ENCODE measurements around the gene CCNDBP1.

The CCNDBP1 gene

DNA sequence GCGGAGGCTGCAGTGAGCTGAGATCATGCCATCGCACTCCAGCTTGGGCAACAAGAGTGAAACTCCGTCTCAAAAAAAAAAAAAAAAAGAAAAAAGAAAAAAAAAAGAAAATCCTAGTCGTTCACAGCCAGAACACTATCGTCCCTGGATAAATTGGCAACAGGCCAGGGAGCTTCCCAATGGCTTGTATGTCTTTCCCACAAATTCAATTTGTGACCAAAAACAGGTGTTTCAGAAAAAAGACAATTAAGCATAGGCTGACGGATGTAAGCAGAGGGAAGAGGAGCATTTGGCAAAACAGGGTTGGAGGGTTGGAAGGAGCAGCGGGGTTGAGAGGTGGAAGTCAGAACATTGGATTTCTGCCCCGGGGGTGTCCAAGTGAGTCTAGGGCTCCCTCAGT is 27.1 kb downstream of the CCNDBP1 start:
- Histone ChIP-seq H3K27me3 (ENCODE audit: insufficient read depth, poor library complexity, severe bottlenecking) (peaks cover 2% of the 10 kb centered on the region), H3K27ac (replicated peaks) (no peak overlapping the region), H3K4me3 (replicated peaks; ENCODE audit: insufficient read depth, low read length) (no peak overlapping the region)
- TF ChIP-seq SPI1 (IDR thresholded peaks at IDR 0.05; ENCODE audit: borderline replicate concordance, low read depth) = no peak
- no peak for TF ChIP-seq CTCF (IDR thresholded peaks at IDR 0.05; ENCODE audit: insufficient read depth, low read length)
- TF ChIP-seq, protein P1, sequence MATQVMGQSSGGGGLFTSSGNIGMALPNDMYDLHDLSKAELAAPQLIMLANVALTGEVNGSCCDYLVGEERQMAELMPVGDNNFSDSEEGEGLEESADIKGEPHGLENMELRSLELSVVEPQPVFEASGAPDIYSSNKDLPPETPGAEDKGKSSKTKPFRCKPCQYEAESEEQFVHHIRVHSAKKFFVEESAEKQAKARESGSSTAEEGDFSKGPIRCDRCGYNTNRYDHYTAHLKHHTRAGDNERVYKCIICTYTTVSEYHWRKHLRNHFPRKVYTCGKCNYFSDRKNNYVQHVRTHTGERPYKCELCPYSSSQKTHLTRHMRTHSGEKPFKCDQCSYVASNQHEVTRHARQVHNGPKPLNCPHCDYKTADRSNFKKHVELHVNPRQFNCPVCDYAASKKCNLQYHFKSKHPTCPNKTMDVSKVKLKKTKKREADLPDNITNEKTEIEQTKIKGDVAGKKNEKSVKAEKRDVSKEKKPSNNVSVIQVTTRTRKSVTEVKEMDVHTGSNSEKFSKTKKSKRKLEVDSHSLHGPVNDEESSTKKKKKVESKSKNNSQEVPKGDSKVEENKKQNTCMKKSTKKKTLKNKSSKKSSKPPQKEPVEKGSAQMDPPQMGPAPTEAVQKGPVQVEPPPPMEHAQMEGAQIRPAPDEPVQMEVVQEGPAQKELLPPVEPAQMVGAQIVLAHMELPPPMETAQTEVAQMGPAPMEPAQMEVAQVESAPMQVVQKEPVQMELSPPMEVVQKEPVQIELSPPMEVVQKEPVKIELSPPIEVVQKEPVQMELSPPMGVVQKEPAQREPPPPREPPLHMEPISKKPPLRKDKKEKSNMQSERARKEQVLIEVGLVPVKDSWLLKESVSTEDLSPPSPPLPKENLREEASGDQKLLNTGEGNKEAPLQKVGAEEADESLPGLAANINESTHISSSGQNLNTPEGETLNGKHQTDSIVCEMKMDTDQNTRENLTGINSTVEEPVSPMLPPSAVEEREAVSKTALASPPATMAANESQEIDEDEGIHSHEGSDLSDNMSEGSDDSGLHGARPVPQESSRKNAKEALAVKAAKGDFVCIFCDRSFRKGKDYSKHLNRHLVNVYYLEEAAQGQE (IDR thresholded peaks at IDR 0.05; ENCODE audit: insufficient replicate concordance, low read depth) = no peak
- TF ChIP-seq GABPA (IDR thresholded peaks at IDR 0.05; ENCODE audit: low read depth) = no peak
- TF ChIP-seq POLR2AphosphoS5 (IDR thresholded peaks at IDR 0.05; ENCODE audit: low read depth) = no peak
- no peak for DNase-seq (ENCODE audit: low read depth in 1 of 2, low spot score in 1 of 2)

GRCh38 chr15:43212951-43213350 is 27.7 kb downstream of the CCNDBP1 start:
- Histone ChIP-seq H3K4me3 (replicated peaks; ENCODE audit: insufficient read depth, low read length) (no peak overlapping the region), H3K27me3 (ENCODE audit: insufficient read depth, poor library complexity, severe bottlenecking) (peaks cover 2% of the 10 kb centered on the region), H3K27ac (replicated peaks) (no peak overlapping the region)
- TF ChIP-seq SPI1 (IDR thresholded peaks at IDR 0.05; ENCODE audit: borderline replicate concordance, low read depth) = no peak; the same call in 1 of the 2 replicates
- TF ChIP-seq CTCF (IDR thresholded peaks at IDR 0.05; ENCODE audit: insufficient read depth, low read length) = no peak
- no peak for TF ChIP-seq POLR2AphosphoS5 (IDR thresholded peaks at IDR 0.05; ENCODE audit: low read depth)
- TF ChIP-seq, protein P1 (IDR thresholded peaks at IDR 0.05; ENCODE audit: insufficient replicate concordance, low read depth) = no peak
- no peak for TF ChIP-seq GABPA (IDR thresholded peaks at IDR 0.05; ENCODE audit: low read depth)
- DNase-seq (ENCODE audit: low read depth in 1 of 2, low spot score in 1 of 2) = no peak

DNA sequence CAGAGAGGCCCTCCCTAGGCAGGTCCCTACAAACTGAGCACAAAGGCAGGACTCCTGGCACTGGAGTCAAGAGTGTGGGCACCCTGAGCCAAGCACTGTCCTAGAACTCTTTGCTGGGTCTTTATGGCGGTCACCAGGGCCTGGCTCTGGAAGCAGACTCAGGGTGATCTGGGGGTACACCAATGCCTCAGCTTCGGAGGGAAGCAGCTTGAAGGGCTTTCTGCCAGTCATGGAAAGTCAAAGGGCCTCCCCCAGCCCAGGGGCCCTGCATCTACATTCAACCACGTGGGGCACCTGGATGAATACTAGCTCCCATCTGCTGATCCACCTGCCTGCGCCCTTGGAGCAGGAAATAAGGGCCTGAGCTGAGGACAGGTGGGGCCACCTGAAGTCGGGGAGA is 28.3 kb downstream of the CCNDBP1 start:
- H3K27me3 ChIP-seq (ENCODE audit: insufficient read depth, poor library complexity, severe bottlenecking) = peaks cover 2% of the 10 kb centered on the region
- DNase-seq (ENCODE audit: low read depth in 1 of 2, low spot score in 1 of 2) = no peak
- TF ChIP-seq, protein P1 (IDR thresholded peaks at IDR 0.05; ENCODE audit: insufficient replicate concordance, low read depth) = no peak
- TF ChIP-seq GABPA (IDR thresholded peaks at IDR 0.05; ENCODE audit: low read depth) = no peak
- no peak for TF ChIP-seq POLR2AphosphoS5 (IDR thresholded peaks at IDR 0.05; ENCODE audit: low read depth)
- no peak for TF ChIP-seq SPI1 (IDR thresholded peaks at IDR 0.05; ENCODE audit: borderline replicate concordance, low read depth)
- no peak for TF ChIP-seq CTCF (IDR thresholded peaks at IDR 0.05; ENCODE audit: insufficient read depth, low read length)
- H3K4me3 ChIP-seq (replicated peaks; ENCODE audit: insufficient read depth, low read length) = no peak overlapping the region
- no peak overlapping the region for H3K27ac ChIP-seq (replicated peaks)

All from HL-60 (cell line).